Kidney (tissue), 14 donors: ENCODE results near the gene SMC4. TPM values are rescaled to one million over a fixed set of nuclear protein-coding genes. Genes with fewer than 3 reads are reported as not detected.

Experiments used
- DNase-seq, 5 donors: peaks; one replicate each; pipeline ENCODE4 v3.0.0-alpha.2; 2013 to 2020
- FAIRE-seq: peaks from 2 replicates; lab custom pipeline; 2012; peaks lifted over from hg19 to GRCh38; lab: Jason Lieb, UNC
- H3K27ac ChIP-seq, 2 donors: one replicate each; pipeline ENCODE4 v1.7.0; 2013; ENCODE audit warnings: low read depth in 2 of 2, low read length in 2 of 2, inconsistent platforms in 1 of 2
- H3K27me3 ChIP-seq: one replicate; pipeline ENCODE4 v1.7.1; 2013; ENCODE audit warnings: low read length, inconsistent platforms; ENCODE audit not compliant: control insufficient read depth, insufficient read depth
- H3K36me3 ChIP-seq, 3 donors: one replicate each; pipeline versions ENCODE4 v1.7.0 to v1.7.1; 2013; ENCODE audit warnings: low read length in 3 of 3, control low read depth in 1 of 3, inconsistent platforms in 1 of 3; ENCODE audit not compliant: insufficient read depth in 3 of 3, control insufficient read depth in 2 of 3
- H3K4me1 ChIP-seq, 3 donors: one replicate each; pipeline versions ENCODE4 v1.7.0 to v1.7.1; 2013; ENCODE audit warnings: low read length in 3 of 3, inconsistent platforms in 1 of 3, low read depth in 1 of 3; ENCODE audit not compliant: control insufficient read depth in 2 of 3, insufficient read depth in 2 of 3
- H3K4me3 ChIP-seq, 3 donors: one replicate each; pipeline versions ENCODE4 v1.7.0 to v1.8.1; 2013; ENCODE audit warnings: low read length in 3 of 3, control low read depth in 1 of 3, inconsistent platforms in 1 of 3
- H3K9ac ChIP-seq, 3 donors: one replicate each; pipeline versions ENCODE4 v1.7.0 to v1.7.1; 2013; ENCODE audit warnings: low read length in 3 of 3, control low read depth in 1 of 3, inconsistent platforms in 1 of 3
- H3K9me3 ChIP-seq, 3 donors: one replicate each; pipeline versions ENCODE4 v1.7.0 to v1.7.1; 2013; ENCODE audit warnings: low read length in 3 of 3, control low read depth in 1 of 3, inconsistent platforms in 1 of 3; ENCODE audit not compliant: control insufficient read depth in 2 of 3, insufficient read depth in 1 of 3
- intact Hi-C: fragments of 100-400 bp; cut with DNase I; formaldehyde crosslinking; loops from one replicate; pipeline ENCODE4 v1.11.1; 2022
- polyA plus RNA-seq: library from polyadenylated mRNA; stranded (reverse); fragments of 350-450 nt; fragmentation: Illumina TruSeq; extraction: RNeasy Lipid Tissue Mini Kit (QIAGEN cat#74804); gene quantifications from one replicate; pipeline ENCODE4 v1.2.3, GENCODE V29; 2014; ENCODE audit warnings: low read depth, low replicate concordance; ENCODE audit not compliant: insufficient read depth
- total RNA-seq: library from RNA; stranded (reverse); fragmentation: NEBNext Ultra II Directional; extraction: Animal tissue kit (Norgen Biotek cat#: 25700); gene quantifications from one replicate; pipeline ENCODE4 v1.2.1, GENCODE V29; 2021
- TF ChIP-seq, protein P1 (sequence below): IDR thresholded peaks from 3 replicates; pipeline ENCODE4 v1.5.1; 2012; ENCODE audit warnings: mild to moderate bottlenecking, moderate library complexity, borderline replicate concordance; ENCODE audit not compliant: insufficient read depth; ENCODE audit errors: extremely low read depth
- donor health status: control.
- donor health status: control.
- donor health status: control.
- donor health status: control.
- donor health status: control.
- donor health status: DM: yes; HTN: yes; CAD: no.
- donor health status: Normal renal cell carcinoma (clear cell type).

The SMC4 gene
- total and polyA plus RNA-seq, 2 donors from 2014 or later: 7.4 to 24.5 TPM

DNA sequence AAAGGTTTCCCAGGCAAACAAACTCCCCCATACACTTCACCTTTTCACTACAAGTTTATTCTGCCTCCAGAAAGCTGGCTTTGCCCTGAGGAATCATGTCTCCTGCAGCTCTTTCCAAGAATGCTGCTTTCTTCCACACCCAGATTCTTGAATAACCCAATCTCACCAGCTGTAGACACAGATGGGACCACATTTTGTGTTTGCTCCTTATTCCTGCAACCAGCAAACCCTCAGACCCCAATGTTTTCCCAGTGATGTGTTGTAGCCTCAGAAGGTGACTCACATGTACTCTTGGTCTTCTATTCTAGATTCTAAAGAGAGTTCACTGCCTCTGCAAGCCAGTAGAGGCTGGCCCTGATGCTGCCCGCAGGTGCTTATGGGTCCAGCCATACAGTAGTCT, 73.8 kb downstream of the SMC4 start:
- Histone ChIP-seq H3K4me3 (no peak overlapping the region), H3K27ac (no peak overlapping the region), H3K36me3 (no peaks in the 10 kb centered on the region), H3K27me3 (no peaks in the 10 kb centered on the region), H3K4me1 (no peaks in the 10 kb centered on the region), H3K9me3 (peaks cover 0 to 3% (median 0%) of the 10 kb centered on the region in 3 donors), H3K9ac (no peak overlapping the region)
- TF ChIP-seq, protein P1, sequence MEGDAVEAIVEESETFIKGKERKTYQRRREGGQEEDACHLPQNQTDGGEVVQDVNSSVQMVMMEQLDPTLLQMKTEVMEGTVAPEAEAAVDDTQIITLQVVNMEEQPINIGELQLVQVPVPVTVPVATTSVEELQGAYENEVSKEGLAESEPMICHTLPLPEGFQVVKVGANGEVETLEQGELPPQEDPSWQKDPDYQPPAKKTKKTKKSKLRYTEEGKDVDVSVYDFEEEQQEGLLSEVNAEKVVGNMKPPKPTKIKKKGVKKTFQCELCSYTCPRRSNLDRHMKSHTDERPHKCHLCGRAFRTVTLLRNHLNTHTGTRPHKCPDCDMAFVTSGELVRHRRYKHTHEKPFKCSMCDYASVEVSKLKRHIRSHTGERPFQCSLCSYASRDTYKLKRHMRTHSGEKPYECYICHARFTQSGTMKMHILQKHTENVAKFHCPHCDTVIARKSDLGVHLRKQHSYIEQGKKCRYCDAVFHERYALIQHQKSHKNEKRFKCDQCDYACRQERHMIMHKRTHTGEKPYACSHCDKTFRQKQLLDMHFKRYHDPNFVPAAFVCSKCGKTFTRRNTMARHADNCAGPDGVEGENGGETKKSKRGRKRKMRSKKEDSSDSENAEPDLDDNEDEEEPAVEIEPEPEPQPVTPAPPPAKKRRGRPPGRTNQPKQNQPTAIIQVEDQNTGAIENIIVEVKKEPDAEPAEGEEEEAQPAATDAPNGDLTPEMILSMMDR: no peak
- FAIRE-seq (no peak), DNase-seq (no peak)
- intact Hi-C loops: no loop called here

DNA sequence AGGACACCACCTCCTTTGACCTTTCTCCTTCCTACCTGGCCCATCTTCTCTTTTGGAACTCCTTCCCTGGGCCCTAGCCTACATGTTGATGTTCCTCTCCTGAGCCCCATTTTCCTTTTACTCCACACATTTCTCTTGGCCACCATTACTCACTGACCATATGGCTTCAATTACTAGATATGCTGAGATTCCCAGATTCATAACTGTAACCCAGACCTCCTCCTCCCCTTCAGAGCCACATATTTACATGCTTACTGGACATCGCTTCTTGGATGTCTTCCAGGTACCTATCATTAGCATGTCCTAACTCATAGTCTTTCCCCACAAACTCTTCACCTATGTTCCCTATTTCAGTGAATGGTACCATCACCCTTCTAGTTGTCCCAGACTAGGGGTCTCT, 74.5 kb downstream of the SMC4 start:
- Histone ChIP-seq H3K4me3 (no peak overlapping the region), H3K4me1 (no peaks in the 10 kb centered on the region), H3K27ac (no peak overlapping the region), H3K36me3 (no peaks in the 10 kb centered on the region), H3K9ac (no peak overlapping the region), H3K9me3 (peaks cover 0 to 3% (median 0%) of the 10 kb centered on the region in 3 donors), H3K27me3 (no peaks in the 10 kb centered on the region)
- TF ChIP-seq, protein P1: no peak
- intact Hi-C loops: no loop called here
- no peak for FAIRE-seq
- no peak for DNase-seq

DNA sequence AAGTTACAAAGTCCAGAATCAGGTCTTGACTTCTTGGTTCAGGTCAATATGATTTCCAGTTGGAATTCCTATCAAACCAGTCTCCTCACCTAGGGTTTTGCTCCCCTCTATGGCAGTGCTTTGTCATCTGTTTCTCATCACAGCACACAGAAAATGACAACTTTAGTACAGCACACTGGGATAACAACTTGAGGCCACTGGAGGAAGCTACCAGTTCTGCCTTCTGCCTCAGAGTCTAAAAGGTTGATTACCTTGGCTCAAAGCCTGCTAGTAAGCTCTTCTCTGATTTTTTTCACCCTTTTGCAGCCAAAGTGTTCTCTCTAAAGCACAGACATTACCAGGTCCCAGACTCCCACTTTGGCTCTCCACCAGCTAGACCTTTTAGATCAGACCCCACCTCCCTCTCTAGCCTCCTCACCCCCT, 75.0 kb downstream of the SMC4 start:
- no peak overlapping the region for H3K4me3 ChIP-seq
- FAIRE-seq: no peak
- no peaks in the 10 kb centered on the region for H3K27me3 ChIP-seq
- TF ChIP-seq, protein P1: no peak
- intact Hi-C loops: no loop called here
- DNase-seq: peak in 2 of 5 donors; percentile 6 to 37
- H3K9me3 ChIP-seq: peaks cover 0 to 3% (median 0%) of the 10 kb centered on the region in 3 donors
- no peaks in the 10 kb centered on the region for H3K4me1 ChIP-seq
- H3K27ac ChIP-seq: no peak overlapping the region
- no peaks in the 10 kb centered on the region for H3K36me3 ChIP-seq
- no peak overlapping the region for H3K9ac ChIP-seq

DNA sequence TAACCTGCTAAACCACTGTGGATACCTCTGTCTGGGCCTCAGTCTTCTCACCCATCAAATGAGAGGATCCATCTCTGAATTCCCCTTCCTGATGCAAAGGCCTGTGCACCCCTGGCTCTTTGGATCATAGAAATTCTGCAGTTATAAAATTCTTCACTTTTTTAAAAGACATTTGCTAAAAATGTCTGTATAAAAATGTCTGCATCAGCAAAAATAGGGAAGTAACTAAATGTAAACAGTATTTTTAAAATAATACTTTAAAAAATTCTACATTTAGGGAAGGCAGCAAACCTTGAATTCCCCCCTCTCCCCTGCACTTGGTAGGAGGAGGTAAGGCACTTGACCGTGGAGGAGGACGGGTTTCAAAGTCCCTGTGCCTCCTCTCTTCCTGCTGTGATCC, 75.7 kb downstream of the SMC4 start:
- Histone ChIP-seq H3K4me1 (no peaks in the 10 kb centered on the region), H3K36me3 (no peaks in the 10 kb centered on the region), H3K9me3 (peaks cover 0 to under 1% (median 0%) of the 10 kb centered on the region in 3 donors), H3K27ac (no peak overlapping the region), H3K9ac (no peak overlapping the region), H3K27me3 (no peaks in the 10 kb centered on the region), H3K4me3 (no peak overlapping the region)
- DNase-seq (no peak), FAIRE-seq (no peak)
- intact Hi-C loops: no loop called here
- TF ChIP-seq, protein P1: no peak
